GM19351 (cell line): Measurements from ENCODE around the gene RFXAP.
A peak's percentile ranks its signal among the peaks of the same experiment; 100 is the strongest.
"Not testable (repeated sequence)": the region's sequence is repeated elsewhere in the genome, so short reads cannot be mapped to it uniquely, and the experiment has no call there.

Experiments used
- ATAC-seq: cut with Tn5 transposase; IDR thresholded peaks from one replicate; pipeline ENCODE4 v1.9.1; 2021; ENCODE audit warnings: mild to moderate bottlenecking, moderate library complexity; ENCODE audit not compliant: unreplicated experiment

RFXAP gene

DNA sequence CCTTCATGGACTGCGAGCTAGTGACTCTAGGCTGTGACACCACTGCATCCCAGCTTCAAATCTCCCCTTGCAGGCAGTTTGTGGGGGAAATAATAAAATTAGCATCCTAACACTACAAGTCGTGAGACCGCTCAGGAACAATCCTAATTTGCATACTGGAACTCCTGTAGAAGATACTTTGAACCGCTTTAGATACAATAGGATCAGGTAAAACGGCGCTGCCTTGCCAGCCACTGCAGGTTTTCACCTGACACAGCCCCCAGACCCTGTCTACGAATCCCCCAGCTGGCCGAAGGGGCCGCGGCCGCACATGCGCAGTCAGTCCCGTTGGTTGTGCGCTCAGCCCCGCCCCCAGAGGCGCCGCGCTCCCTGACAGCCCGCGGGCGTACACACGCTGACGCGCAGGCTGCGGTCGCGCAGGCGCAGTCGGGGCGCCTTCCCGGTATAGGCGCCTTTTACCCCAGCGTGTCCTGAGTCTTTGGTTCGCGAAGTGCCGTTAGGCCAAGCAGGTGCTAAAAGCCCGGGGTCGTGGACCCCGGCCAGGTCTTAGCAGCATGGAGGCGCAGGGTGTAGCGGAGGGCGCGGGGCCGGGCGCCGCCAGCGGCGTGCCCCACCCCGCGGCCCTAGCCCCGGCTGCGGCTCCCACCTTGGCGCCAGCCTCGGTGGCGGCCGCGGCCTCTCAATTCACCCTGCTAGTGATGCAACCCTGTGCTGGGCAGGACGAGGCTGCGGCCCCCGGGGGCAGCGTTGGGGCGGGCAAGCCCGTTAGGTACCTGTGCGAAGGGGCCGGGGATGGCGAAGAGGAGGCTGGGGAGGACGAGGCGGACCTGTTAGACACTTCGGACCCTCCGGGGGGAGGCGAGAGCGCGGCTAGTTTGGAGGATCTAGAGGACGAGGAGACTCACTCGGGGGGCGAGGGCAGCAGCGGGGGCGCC lies at the start of gene RFXAP:
RFXAP (plus strand) TSS at position 419 of the 935 bp plus-strand sequence; CDS start at position 555, 136 bp downstream.
- peak; percentile 75 for ATAC-seq

DNA sequence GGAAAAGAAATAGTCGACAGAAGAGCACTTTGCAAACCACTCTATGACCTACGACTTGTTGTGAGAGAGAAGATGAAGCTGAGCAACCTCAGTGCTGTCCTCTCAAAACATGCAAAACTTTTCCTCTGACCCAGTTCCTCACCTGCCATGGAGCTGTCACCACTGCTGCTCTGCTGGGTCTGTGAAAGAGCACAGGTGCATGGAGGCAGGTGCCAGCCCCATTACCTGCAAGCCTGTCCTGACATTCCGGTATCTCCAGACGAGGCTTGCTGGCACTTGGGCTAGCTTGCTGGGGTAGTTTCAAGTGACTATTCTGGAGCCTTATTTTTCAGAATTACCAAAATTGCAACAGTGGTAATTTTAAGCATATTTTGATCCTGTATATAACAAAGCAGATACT lies 49.5 kb upstream of the RFXAP start:
- ATAC-seq: no peak

DNA sequence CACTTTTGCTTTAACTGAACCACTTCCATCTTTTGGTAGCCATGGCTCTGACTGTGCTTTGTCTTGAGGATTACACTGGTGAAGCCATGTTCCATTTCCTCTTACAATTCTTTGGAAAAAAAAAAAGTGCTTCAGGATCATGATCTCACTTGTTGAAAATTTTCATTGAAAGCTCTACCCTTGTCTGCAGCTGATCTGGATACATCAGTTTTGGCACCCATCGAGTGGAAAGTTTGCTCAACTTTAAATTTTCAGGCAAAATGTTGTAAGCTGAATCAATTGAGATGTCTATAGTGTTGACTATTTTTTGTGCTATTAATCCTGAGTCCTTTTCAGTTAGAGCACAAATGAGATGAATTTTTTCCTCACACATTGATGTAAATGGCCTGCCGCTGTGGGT lies 48.3 kb upstream of the RFXAP start:
- ATAC-seq: no peak

GRCh38 chr13:36772853-36773252 lies 46.2 kb upstream of the RFXAP start:
- no peak for ATAC-seq

DNA sequence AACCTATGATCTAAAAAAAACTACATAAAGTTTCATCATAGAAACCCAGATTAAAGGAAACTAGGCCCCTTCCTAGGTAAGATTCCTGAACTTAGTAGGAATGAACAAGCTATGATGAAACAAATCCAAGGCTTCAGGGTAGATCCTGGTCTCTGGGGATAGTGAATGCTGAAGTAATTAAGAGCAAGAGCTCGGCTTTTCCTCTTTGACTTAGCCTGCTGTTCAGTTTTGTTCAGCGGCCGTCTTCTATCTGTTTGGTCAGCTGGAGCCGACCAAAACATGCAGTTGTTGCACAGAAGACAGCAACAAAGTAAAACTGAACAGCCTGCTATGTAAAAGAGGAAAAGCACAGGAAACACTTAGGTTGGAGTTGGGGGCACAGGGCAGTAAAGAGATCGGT lies 44.1 kb upstream of the RFXAP start:
- no peak for ATAC-seq

- no peak for ATAC-seq
Observed at GRCh38 chr13:36776175-36776574, 42.8 kb upstream of the RFXAP start.

- ATAC-seq: no peak
Observed at GRCh38 chr13:36778083-36778671, 40.8 kb upstream of the RFXAP start.

DNA sequence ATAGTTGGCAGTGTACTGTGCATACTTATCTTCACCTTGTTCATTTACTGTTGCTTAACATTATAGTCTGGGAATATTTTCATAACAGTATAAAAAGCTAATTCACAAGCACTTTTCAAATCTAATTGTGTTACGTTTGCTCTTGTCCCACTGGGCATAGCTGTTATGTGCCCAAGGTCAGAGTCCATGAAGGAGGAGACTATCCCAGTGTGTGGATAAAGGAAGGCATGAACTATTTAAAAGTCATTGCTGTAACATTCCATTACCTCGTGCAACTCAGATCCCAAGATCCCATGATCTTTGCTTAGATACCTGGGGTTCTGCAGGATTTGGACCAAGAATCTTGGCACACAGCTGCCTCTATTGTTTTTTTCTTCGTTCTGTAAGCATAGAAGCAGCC lies 35.1 kb upstream of the RFXAP start:
- ATAC-seq: no peak

GRCh38 chr13:36786175-36786574 lies 32.8 kb upstream of the RFXAP start:
- not testable (repeated sequence) for ATAC-seq

- no peak for ATAC-seq
Observed at GRCh38 chr13:36787181-36787580, 31.8 kb upstream of the RFXAP start.

GRCh38 chr13:36788276-36788675 lies 30.7 kb upstream of the RFXAP start:
- no peak for ATAC-seq

DNA sequence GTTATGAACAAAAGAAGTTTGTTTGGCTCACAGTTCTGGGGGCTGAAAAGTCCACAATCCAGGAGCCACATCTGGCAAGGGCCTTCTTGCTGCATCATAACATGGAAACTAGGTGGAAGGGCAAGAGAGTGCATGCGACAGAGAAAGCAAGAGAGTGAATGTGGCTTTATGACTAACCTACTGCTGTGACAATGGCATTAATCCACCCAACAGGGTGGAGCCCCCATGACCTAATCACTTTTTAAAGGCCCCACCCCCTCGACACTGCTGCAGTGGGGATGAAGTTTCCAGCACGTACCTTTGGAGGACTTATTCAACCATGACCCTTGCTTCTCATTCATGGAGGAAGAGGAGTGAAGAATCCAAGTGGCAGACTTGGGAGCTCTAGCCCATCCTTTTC lies 30.0 kb upstream of the RFXAP start:
- ATAC-seq: no peak

- no peak for ATAC-seq
Observed at GRCh38 chr13:36789730-36790129, 29.3 kb upstream of the RFXAP start.

- no peak for ATAC-seq
Observed at GRCh38 chr13:36794706-36795105, 24.3 kb upstream of the RFXAP start.

- no peak for ATAC-seq
Observed at GRCh38 chr13:36795463-36795862, 23.6 kb upstream of the RFXAP start.

GRCh38 chr13:36796052-36796451 lies 23.0 kb upstream of the RFXAP start:
- ATAC-seq: no peak

DNA sequence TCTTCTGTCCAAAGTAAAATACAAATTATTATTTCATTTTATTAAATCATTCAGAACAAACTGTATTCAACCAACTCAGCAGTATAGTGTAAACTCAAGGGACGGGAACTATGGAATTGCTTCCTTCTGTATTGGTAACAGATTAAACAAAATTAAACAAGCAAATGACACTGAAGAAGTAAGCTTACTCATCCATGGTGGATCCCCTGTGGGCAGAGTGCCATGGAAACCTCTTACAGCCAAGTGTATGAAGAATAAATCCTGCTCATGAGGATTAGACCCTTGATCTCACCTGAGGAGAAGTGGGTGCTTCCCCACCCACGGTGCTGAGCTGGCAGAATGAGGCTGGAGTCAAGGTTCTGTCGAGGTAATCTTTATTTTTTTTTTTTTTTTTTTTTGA lies 18.0 kb upstream of the RFXAP start:
- ATAC-seq: no peak

DNA sequence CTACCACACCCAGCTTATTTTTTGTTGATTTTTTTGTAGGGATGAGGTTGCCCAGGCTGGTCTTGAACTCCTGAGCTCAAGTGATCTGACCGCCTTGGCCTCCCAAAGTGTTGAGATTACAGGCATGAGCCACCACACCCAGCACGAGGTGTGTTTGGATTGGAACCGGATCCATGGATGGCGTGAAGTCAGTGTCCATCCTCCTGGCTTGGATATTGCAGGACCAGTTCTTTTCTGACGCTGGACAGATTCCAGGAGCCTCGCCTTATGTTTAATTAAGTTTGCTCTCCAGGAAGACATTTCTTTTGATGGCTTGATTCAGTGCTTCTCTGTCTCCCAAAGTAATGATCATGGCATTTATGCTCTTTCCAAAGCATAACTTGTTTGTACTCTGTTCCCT lies 14.4 kb upstream of the RFXAP start:
- no peak for ATAC-seq

DNA sequence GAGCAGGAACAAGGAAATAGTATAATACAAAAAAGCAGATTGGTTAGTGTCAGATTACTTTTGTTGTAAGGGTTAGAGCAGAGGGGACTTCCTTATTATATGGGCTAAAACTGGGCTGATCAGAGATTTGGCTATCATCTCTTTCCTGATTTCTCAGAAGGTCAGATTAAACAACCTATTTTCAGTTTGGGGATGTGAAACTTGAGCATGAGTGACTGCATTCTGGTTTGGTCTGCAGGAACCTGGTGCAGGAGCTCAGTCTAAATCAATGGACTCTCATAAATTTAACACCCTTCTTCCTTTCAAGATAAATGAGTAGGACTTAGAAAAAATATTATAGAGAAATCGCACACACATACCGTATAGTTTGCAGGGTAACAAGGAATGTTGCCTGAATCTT lies 12.9 kb upstream of the RFXAP start:
- ATAC-seq: peak; percentile 82

GRCh38 chr13:36807616-36808015 lies 11.4 kb upstream of the RFXAP start:
- ATAC-seq: no peak

- ATAC-seq: no peak
Observed at GRCh38 chr13:36813225-36813624, 5.8 kb upstream of the RFXAP start.

DNA sequence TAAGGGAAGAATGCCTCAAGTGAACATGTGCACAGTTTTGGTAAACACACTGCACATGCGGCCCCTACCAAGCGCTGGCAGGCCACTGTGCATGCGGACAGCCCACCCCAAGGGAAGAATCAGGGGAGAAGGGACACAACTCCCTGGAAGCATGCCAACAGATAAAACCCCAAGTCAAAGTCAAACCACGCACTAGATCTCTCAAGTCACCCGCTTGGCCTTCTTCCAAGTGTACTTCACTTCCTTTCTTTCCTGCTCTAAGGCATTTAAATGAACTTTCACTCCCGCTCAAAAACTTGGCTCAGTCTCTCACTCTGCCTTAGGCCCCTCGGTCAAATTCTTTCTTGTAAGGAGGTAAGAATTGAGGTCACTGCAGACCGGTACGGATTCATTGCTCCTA lies 4.6 kb upstream of the RFXAP start:
- no peak for ATAC-seq
